B cell (primary cell): ENCODE results near the gene LAIR1.

Experiments used
- CTCF ChIP-seq: fragments of 200-600 bp; IDR thresholded peaks from one replicate; pipeline ENCODE4 v1.8.0; 2022; ENCODE audit warnings: antibody characterized with exemption, mild to moderate bottlenecking
- EZH2 ChIP-seq: IDR thresholded peaks from 2 replicates; pipeline ENCODE4 v1.6.1; 2012; ENCODE audit warnings: borderline replicate concordance, low read depth, mild to moderate bottlenecking, moderate library complexity, low read length; ENCODE audit not compliant: insufficient read depth, poor library complexity, severe bottlenecking

- TF ChIP-seq EZH2 (no peak), CTCF (no peak)
Measured at GRCh38 chr19:54324071-54324470, 40.7 kb downstream of the LAIR1 start.
